MCF 10A (cell line): ENCODE data around the gene CNNM2. TPM values are rescaled to one million over a fixed set of nuclear protein-coding genes. Genes with fewer than 3 reads are reported as not detected.

Experiments used
- BruUV-seq: library from RNA; stranded (reverse); fragments of 400-500 nt; replicated peaks from 2 replicates; lab custom pipeline; 2021; lab: Mats Ljungman, UMichigan
- CTCF ChIA-PET: fragments of 300-600 bp; sonication (Branson Sonifier 250); formaldehyde crosslinking; extraction: SDS; loops from one replicate; lab custom pipeline; 2021; ENCODE audit warnings: antibody characterized with exemption, inconsistent platforms; lab: Yijun Ruan, JAX
- POLR2A ChIA-PET: fragments of 300-600, 350-650 bp; sonication (Branson Sonifier 250); formaldehyde crosslinking; extraction: SDS; loops from one replicate; lab custom pipeline; 2020; ENCODE audit warnings: antibody characterized with exemption, inconsistent platforms; lab: Yijun Ruan, JAX
- DNase-seq: peaks from one replicate; pipeline ENCODE4 v3.0.0-alpha.2; 2018; ENCODE audit not compliant: unreplicated experiment
- H3K27ac Mint-ChIP-seq: one replicate; pipeline ENCODE4 v1.8.0; 2022; ENCODE audit warnings: mild to moderate bottlenecking, low read depth, mixed read lengths; ENCODE audit not compliant: unreplicated experiment
- H3K27me3 Mint-ChIP-seq: one replicate; pipeline ENCODE4 v1.8.0; 2022; ENCODE audit warnings: mixed read lengths; ENCODE audit not compliant: insufficient read depth, unreplicated experiment
- H3K36me3 Mint-ChIP-seq: one replicate; pipeline ENCODE4 v1.8.0; 2022; ENCODE audit warnings: mild to moderate bottlenecking, moderate library complexity, mixed read lengths; ENCODE audit not compliant: insufficient read depth, unreplicated experiment
- H3K4me1 Mint-ChIP-seq: one replicate; pipeline ENCODE4 v1.8.0; 2022; ENCODE audit warnings: mixed read lengths; ENCODE audit not compliant: insufficient read depth, unreplicated experiment
- H3K4me3 Mint-ChIP-seq: one replicate; pipeline ENCODE4 v1.8.0; 2022; ENCODE audit warnings: mild to moderate bottlenecking, moderate library complexity, mixed read lengths; ENCODE audit not compliant: unreplicated experiment
- H3K9me3 Mint-ChIP-seq: one replicate; pipeline ENCODE4 v1.8.0; 2022; ENCODE audit warnings: mixed read lengths; ENCODE audit not compliant: unreplicated experiment
- CTCF ChIP-seq: fragments of 200-600 bp; IDR thresholded peaks from one replicate; pipeline ENCODE4 v1.8.0; 2022; ENCODE audit warnings: antibody characterized with exemption, mild to moderate bottlenecking; ENCODE audit not compliant: unreplicated experiment
- intact Hi-C: fragments of 100-400 bp; cut with micrococcal nuclease; formaldehyde crosslinking; loops from 2 replicates; pipeline ENCODE4 v1.14.1; 2022
- total RNA-seq: library from RNA; stranded (reverse); gene quantifications from 2 replicates; pipeline ENCODE4 v1.2.3, GENCODE V29; 2022

CNNM2 gene
- total RNA-seq, 1 experiment from 2014 or later, result 5.6 TPM

- intact Hi-C loops, result no loop called here
- CTCF ChIA-PET, result interaction anchor here (0.6 to 0.7 kb wide), 2 partner anchors 31 to 655 kb away, joined by 3 to 5 read pairs; no protein-coding TSS in a partner anchor
- no peaks in the 10 kb centered on the region for H3K27me3 Mint-ChIP-seq
- H3K4me3 Mint-ChIP-seq, result no peak overlapping the region
- no peak for TF ChIP-seq CTCF
- no peaks in the 10 kb centered on the region for H3K4me1 Mint-ChIP-seq
- BruUV-seq, result no TSS peak
- H3K9me3 Mint-ChIP-seq, result no peaks in the 10 kb centered on the region
- H3K36me3 Mint-ChIP-seq, result no peaks in the 10 kb centered on the region
- POLR2A ChIA-PET, result no interaction called here
- no peak overlapping the region for H3K27ac Mint-ChIP-seq
- no peak for DNase-seq
Observed at GRCh38 chr10:102948176-102948575, 30.1 kb downstream of the CNNM2 start.

DNA sequence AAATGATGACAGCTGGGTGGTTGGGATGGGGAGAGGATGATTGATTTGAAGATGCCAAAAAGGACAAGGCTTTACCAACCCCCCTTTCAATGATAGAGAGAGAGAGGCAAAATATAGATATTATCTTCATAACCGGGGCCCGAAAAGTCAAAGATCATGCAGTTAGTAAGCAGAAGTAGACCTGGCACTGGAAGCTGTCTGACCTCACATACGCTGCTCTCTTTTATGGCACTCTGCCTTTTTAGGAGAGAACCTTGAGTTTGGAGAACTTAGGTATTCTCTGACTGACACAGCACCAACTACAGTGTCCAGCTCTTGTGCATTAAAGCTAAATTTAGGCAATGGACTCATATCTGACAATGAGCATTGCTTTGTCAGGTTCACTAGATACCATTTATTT, 30.7 kb downstream of the CNNM2 start:
- H3K4me1 Mint-ChIP-seq, result no peaks in the 10 kb centered on the region
- intact Hi-C loops, result no loop called here
- H3K4me3 Mint-ChIP-seq, result no peak overlapping the region
- POLR2A ChIA-PET, result interaction anchor here (1.0 kb wide), 1 partner anchor 12 kb away, joined by 3 read pairs; no protein-coding TSS in a partner anchor
- no peak for TF ChIP-seq CTCF
- no peaks in the 10 kb centered on the region for H3K36me3 Mint-ChIP-seq
- H3K9me3 Mint-ChIP-seq, result no peaks in the 10 kb centered on the region
- H3K27me3 Mint-ChIP-seq, result no peaks in the 10 kb centered on the region
- no TSS peak for BruUV-seq
- DNase-seq, result no peak
- H3K27ac Mint-ChIP-seq, result no peak overlapping the region
- CTCF ChIA-PET, result interaction anchor here (0.6 to 0.7 kb wide), 2 partner anchors 414 to 764 kb away, joined by 3 read pairs; no protein-coding TSS in a partner anchor

DNA sequence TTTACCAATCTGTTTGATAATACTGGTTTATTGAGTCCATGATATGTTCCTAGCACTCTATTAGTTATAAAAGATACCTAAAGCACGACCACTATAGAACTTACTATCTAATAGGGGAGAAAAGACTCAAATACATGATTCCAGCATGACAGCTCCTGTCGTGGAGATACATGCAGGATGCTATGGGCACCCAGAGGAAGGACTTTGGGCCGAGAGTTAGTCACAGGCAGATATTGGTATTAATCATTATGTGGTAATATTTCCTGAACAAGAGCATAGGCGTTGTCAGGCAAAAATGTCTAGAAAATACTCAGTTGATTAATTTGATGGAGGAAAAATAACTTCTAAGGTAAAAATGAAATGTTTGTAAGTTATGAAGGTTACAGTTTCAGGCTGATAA, 31.8 kb downstream of the CNNM2 start:
- no peak overlapping the region for H3K27ac Mint-ChIP-seq
- H3K4me3 Mint-ChIP-seq, result no peak overlapping the region
- POLR2A ChIA-PET, result interaction anchor here (0.7 to 1.0 kb wide), 3 partner anchors 13 to 58 kb away, joined by 3 read pairs; no protein-coding TSS in a partner anchor
- BruUV-seq, result no TSS peak
- intact Hi-C loops, result no loop called here
- H3K4me1 Mint-ChIP-seq, result no peaks in the 10 kb centered on the region
- no peaks in the 10 kb centered on the region for H3K27me3 Mint-ChIP-seq
- CTCF ChIA-PET, result no interaction called here
- no peaks in the 10 kb centered on the region for H3K36me3 Mint-ChIP-seq
- TF ChIP-seq CTCF, result no peak
- H3K9me3 Mint-ChIP-seq, result no peaks in the 10 kb centered on the region
- no peak for DNase-seq

GRCh38 chr10:102951316-102951715, 33.2 kb downstream of the CNNM2 start:
- H3K27me3 Mint-ChIP-seq, result no peaks in the 10 kb centered on the region
- no peaks in the 10 kb centered on the region for H3K4me1 Mint-ChIP-seq
- H3K36me3 Mint-ChIP-seq, result no peaks in the 10 kb centered on the region
- intact Hi-C loops, result no loop called here
- ChIA-PET POLR2A (no interaction called here), CTCF (no interaction called here)
- no peak overlapping the region for H3K27ac Mint-ChIP-seq
- no TSS peak for BruUV-seq
- H3K9me3 Mint-ChIP-seq, result no peaks in the 10 kb centered on the region
- no peak for TF ChIP-seq CTCF
- H3K4me3 Mint-ChIP-seq, result no peak overlapping the region
- no peak for DNase-seq
